HFF-Myc (cell line): ENCODE measurements around the gene NME4.

Experiments
- DNase-seq: peaks from one replicate; pipeline ENCODE4 v3.0.0-alpha.2; 2011; ENCODE audit warnings: low read depth; ENCODE audit errors: extremely low read depth
- H3K4me3 ChIP-seq: replicated peaks from 2 replicates; pipeline ENCODE4 v1.5.1; 2011; ENCODE audit warnings: low read depth, mild to moderate bottlenecking, control low read depth, low read length
- TF ChIP-seq, protein P1 (sequence below): IDR thresholded peaks from 2 replicates; pipeline ENCODE4 v1.5.1; 2012; ENCODE audit warnings: mild to moderate bottlenecking, low read depth, low read length, control low read depth; ENCODE audit errors: missing control alignments

NME4 gene

DNA sequence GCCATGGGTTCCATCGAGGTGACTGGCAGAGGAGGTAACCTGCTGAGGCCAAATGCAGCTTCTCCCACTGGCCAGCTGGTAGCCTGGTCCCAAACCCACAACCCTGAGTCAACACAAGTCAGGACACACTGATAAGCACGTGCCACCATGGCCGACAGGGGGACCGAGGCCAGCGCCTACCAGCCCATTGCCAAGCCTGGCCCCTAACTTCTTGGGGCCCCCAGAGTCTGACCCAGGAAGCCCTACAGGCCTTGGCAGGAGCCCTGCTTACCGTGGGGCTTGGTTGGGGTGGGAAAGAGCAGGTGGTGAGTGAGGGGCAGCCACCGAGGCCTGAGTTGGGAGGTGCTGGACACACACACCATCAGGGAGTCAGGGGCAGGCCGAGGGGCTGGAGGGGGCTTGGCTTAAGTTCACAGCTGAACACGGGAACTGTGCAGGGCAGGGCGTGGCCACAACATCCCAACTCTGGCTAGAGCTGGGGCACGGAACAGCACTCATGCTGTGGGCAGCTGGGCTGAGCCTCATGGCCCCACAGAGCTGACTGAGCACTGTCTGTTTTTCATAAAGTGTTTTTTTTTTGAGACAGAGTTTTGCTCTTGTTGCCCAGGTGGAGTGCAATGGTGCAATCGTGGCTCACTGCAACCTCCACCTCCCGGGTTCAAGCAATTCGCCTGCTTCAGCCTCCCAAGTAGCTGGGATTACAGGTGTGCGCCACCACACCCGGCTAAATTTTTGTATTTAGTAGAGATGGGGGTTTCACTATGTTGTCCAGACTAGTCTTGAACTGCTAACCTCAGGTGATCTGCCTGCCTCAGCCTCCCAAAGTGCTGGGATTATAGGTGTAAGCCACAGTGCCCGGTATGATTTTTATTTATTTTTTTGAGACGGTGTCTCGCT, 32.2 kb upstream of the NME4 start:
- H3K4me3 ChIP-seq, result no peak overlapping the region
- TF ChIP-seq, protein P1, sequence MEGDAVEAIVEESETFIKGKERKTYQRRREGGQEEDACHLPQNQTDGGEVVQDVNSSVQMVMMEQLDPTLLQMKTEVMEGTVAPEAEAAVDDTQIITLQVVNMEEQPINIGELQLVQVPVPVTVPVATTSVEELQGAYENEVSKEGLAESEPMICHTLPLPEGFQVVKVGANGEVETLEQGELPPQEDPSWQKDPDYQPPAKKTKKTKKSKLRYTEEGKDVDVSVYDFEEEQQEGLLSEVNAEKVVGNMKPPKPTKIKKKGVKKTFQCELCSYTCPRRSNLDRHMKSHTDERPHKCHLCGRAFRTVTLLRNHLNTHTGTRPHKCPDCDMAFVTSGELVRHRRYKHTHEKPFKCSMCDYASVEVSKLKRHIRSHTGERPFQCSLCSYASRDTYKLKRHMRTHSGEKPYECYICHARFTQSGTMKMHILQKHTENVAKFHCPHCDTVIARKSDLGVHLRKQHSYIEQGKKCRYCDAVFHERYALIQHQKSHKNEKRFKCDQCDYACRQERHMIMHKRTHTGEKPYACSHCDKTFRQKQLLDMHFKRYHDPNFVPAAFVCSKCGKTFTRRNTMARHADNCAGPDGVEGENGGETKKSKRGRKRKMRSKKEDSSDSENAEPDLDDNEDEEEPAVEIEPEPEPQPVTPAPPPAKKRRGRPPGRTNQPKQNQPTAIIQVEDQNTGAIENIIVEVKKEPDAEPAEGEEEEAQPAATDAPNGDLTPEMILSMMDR, result no peak
- no peak for DNase-seq

- TF ChIP-seq, protein P1, result no peak
- DNase-seq, result no peak
Measured at GRCh38 chr16:366476-366875, 30.5 kb upstream of the NME4 start.

GRCh38 chr16:367333-367903, 29.6 kb upstream of the NME4 start:
- DNase-seq, result no peak
- H3K4me3 ChIP-seq, result no peak overlapping the region
- TF ChIP-seq, protein P1, result no peak

More at GRCh38 chr16:366476-366875, 30.5 kb upstream of the NME4 start:
- H3K4me3 ChIP-seq, result no peak overlapping the region

DNA sequence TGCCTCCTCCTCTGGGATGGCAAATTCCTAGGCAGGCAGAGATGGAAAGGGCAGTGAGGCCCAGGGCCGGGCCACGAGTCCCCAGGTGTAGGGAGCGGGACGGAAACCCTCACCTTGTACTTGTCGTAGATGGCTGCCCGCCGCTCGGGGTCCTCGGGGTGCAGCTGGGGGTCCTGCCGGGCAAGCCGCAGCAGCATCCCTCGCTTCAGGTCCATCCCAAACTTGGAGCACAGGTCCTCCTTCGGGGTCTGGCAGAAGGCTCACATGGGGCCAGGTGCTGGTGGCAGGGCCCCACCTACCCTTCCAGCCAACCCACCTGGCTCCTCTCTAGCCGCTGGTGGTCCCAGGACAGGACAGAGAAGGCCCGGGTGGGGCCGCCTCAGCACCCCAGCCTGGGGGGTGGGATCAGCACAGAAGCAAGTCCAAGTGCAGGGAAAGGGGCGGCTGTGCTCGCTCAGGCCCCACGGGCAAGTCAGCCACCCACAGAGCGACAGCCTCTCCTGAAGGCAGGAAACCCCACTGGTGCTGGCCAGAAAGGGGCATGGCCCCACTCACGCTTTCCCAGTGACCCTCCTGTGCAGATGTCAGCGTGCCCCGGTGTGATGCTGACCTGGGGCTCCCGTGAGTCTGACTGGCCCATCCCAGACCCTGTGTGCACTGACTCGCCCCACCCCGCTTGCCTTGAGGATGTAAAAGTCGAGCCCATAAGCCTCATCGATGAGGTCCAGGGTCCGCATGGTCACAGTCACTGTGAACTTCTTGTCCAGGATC, 28.4 kb upstream of the NME4 start:
- H3K4me3 ChIP-seq, result no peak overlapping the region
- TF ChIP-seq, protein P1, result no peak

DNA sequence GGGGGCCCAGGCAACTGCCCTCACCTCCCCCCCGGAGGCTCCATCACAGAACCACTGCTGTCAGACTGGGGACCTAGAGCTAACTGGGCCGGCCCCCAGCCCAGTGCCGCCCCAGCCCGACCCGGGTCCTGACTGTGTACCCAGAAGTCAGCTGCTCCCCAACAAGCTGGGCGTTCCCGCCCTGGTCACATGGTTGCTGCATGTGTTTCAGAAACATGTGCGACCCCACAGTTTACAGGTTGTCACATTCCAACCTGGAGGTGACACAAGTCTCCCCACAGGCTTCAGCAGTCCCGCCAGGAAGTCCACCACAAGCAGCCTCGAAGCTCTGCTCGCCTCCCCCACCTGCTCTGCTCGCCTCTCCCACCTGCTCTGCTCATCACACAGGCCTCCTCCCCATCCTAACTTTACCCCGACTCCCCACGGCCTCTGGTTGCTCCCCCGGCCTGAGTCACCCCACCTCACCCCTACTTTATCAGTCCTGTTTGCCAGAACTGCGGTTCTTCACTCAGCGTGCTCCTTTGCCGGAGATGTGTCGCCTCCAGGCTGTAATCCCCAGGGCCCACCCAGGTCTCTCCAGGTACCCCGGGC, 27.6 kb upstream of the NME4 start:
- DNase-seq, result no peak
- H3K4me3 ChIP-seq, result peak overlapping the region; percentile 47
- TF ChIP-seq, protein P1, result no peak

More for the DNA sequence above, 28.4 kb upstream of the NME4 start:
- no peak for DNase-seq

DNA sequence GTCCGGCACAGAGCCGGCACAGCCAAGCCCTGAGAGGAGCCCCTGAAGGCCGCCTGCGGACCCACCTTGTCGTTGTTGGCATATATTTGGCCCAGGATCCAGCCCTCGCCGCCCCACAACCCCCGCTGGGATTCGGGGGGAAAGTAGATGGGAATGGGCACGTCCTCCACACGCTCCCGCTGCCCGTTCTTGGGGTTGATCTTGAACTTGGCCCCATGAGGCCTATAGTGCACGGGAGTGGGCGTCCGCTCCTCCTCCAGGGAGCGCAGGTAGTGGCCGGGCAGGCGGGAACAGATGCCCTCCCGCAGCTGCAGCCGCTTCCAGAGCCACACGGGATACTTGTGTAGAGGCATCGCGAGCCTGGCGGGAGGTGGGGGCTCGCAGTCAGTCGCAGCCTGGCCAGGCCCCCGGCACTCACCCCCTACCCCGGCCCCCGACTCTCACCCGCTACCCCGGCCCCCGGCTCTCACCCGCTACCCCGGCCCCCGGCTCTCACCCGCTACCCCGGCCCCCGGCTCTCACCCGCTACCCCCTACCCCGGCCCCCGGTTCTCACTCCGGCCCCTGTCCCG, 27.0 kb upstream of the NME4 start:
- DNase-seq, result no peak
- TF ChIP-seq, protein P1, result no peak
- peak overlapping the region; percentile 47 for H3K4me3 ChIP-seq
